ENCODE measurements around the gene FASTKD3.

FASTKD3 gene

DNA sequence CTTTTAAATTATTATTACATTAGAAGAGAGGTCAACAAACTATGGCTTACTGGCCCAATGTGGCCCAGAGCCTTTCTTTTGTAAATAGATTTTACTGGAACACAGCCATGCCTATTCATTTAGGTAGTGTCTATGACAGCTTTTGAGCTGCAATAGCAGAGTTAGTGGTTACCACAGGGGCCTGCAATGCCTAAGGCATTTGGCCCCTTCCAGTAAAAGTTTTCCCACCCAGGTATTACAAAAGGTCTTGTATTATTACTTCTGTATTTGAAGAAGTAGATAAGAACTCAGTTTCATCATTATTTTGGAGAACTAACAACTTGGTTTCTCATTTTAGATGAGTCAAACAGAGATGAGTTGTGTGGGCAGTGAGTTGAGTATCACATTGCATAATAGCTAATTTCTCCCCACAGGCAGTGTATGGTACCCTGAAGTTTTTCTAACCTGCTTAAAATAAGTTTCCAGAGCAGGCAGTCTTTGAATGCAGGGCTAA is 9.6 kb upstream of the FASTKD3 start:
- no peak for DNase-seq (ENCODE audit: low read depth, low spot score)

GRCh38 chr5:7877851-7878250 is 9.0 kb upstream of the FASTKD3 start:
- DNase-seq (ENCODE audit: low read depth, low spot score), result no peak

- DNase-seq (ENCODE audit: low read depth, low spot score), result no peak
Observed at GRCh38 chr5:7876867-7877266, 8.0 kb upstream of the FASTKD3 start.

- DNase-seq (ENCODE audit: low read depth, low spot score), result no peak
Observed at GRCh38 chr5:7875151-7875550, 6.3 kb upstream of the FASTKD3 start.

DNA sequence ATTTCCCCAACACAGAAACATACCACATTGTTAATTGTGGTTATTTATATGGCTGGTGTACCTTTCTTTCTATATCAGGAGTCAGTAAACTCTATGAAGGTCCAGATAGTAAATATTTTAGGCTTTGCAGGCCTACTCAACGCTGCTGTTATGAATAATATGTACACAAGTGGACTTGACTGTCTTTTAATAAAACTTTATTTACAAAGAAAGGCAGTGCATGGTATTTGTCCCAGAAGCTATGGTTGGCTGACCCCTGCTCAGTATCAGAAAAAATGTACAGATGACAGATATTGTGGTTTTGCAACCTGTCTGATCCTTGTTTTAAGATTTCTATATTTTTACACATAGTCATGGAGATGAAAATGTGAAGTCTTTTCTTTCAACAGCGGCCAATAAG is 5.8 kb upstream of the FASTKD3 start:
- no peak for DNase-seq (ENCODE audit: low read depth, low spot score)

- DNase-seq (ENCODE audit: low read depth, low spot score), result no peak
Observed at GRCh38 chr5:7873216-7873615, 4.4 kb upstream of the FASTKD3 start.

GRCh38 chr5:7872517-7873130 is 3.8 kb upstream of the FASTKD3 start:
- no peak for DNase-seq (ENCODE audit: low read depth, low spot score)

DNA sequence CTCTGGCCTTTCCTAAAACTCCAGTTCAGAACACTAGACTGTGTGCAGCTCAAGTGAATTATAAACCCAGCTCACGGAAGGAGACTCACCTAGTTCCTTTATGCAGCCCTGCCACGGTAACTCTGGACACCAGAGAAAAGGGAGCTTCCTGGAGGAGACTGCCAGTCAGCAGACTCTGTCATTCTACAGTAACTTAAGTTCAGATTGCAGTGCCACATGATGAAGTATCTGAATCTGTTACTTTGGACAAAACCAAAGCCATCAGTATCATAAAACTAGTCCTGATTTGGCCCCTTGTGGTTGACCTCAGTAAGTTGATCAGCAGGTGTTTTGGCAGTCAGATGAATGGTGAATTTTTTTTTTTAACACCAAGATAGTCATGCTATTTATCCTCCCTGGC is 2.8 kb upstream of the FASTKD3 start:
- no peak for DNase-seq (ENCODE audit: low read depth, low spot score)

DNA sequence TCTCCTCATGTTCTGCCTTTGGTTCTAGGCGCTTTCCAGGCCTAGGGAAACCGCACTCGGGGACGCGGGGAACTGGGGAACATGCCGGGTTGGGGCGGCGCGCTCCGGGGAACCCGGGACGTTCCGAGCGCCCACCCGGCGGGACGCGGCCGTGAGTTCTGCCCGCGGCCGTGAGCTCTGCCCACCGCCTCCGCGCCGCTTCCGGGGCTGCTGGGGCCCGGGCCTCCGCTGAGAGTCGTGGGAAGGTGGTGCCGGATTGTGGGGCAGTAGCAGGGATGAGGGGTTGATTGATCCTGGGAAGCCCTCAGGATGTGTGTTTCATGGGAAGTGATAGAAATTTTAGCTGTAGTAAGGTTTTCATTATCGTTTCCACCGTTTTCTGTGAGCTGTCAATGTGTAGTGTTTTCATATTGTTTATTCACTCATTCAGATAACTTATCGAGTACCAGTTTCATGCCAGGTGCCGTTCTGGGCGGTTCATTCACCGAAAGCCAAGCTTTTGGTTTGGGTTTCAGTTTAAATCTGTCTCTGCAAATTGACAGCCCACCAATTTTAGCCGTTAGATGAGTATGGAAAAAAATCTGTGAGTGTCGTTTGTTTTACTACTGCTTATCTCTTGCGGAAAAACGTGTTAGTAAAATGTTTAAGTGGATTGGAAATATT is 774 bp upstream of the FASTKD3 start:
- no peak for DNase-seq (ENCODE audit: low read depth, low spot score)

GRCh38 chr5:7868427-7868772 is 431 bp downstream of the FASTKD3 start:
- no peak for DNase-seq (ENCODE audit: low read depth, low spot score)

- no peak for DNase-seq (ENCODE audit: low read depth, low spot score)
Observed at GRCh38 chr5:7867260-7867659, 1.6 kb downstream of the FASTKD3 start.

GRCh38 chr5:7866196-7866595 is 2.6 kb downstream of the FASTKD3 start:
- DNase-seq (ENCODE audit: low read depth, low spot score), result no peak

GRCh38 chr5:7857926-7858632 is 10.8 kb downstream of the FASTKD3 start:
- no peak for DNase-seq (ENCODE audit: low read depth, low spot score)

DNA sequence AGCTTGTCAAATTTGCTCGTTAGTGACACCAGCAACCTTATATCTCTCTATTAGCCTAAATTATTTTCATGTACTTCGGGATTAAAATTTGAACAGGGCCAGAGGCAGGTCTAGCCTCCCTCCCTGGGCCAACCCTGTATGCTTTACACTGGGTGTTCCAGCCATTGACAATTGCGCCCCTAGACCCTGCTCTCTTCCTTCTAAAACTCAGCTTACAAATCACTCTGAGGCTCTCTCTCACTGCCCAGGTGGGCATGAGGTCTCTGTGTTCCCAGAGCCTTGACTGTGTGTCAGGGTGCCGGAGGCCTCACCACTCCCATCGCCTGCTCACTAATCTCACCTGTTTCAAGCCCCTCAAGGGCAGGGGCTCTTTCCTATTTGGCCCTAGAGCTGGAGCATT is 11.5 kb downstream of the FASTKD3 start:
- DNase-seq (ENCODE audit: low read depth, low spot score), result no peak

DNA sequence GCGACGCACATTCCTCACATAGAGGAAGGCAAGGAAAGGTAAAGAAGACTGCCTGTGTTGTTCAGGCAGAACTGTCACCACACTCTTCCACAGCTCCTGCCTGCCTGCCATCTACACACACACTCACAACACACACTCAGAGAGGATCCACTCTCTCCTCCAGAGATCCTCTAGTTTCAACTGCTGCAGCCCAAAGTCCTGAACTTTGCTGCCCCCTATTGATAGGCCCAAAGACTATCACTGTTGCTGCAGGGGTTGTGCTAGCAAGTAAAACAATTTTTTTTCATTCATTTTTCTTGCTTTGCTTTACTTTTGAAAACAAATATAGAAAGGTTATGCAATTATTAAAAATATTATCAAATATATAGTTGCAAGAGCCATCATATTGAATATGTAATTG is 12.0 kb downstream of the FASTKD3 start:
- no peak for DNase-seq (ENCODE audit: low read depth, low spot score)

GRCh38 chr5:7855611-7856010 is 13.2 kb downstream of the FASTKD3 start:
- DNase-seq (ENCODE audit: low read depth, low spot score), result no peak

DNA sequence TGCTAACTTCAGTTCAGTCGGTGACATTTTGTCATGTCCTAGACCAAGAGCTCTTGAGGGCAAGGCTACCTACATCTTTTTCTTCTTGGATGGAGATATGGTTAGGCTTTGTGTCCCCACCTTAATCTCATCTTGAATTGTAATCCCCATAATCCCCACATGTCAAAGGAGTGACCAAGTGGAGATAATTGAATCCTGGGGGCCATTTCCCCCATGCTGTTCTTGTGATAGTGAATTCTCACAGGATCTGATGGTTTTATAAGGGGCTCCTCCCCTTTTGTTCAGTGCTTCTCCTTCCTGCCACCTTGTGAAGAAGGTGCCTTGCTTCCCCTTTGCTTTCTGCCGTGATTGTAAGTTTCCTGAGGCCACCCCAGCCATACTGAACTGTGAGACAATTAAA is 15.8 kb downstream of the FASTKD3 start:
- DNase-seq (ENCODE audit: low read depth, low spot score), result no peak

- DNase-seq (ENCODE audit: low read depth, low spot score), result no peak
Observed at GRCh38 chr5:7852542-7852941, 16.3 kb downstream of the FASTKD3 start.

DNA sequence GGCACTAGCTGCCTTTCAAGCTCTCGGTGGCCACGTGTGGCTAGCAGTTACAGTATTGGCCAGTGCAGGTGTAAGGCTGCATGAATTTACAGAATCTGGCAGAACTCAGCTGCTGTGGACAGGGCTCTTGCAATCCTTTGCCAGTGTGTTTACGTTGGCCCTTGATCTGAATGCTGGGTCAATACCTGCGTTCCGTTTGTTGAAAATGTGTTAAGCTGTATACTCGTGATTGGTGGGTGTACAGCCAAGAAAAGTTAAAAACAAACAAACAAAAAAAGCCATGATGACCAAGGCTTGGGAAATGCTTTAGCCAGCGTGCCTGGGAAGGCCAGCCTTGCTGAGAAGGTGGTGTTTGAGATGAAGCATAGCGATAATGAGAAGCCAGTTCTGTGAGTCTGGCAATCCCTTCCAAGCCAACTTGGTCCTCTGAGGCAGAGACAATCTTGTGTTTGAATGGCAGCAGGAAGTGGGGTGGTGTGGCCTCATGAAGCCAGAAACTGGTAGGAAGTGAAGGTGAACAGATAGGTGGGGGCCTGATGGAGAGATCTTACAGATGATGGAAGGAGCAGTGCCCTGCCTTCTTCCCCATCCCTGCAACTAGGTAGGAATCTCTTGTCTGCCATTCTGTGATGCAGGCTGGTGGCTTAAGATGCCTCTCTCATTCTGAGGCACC is 17.1 kb downstream of the FASTKD3 start:
- no peak for DNase-seq (ENCODE audit: low read depth, low spot score)

GRCh38 chr5:7851240-7851592 is 17.6 kb downstream of the FASTKD3 start:
- DNase-seq (ENCODE audit: low read depth, low spot score), result no peak

GRCh38 chr5:7850395-7851239 is 18.2 kb downstream of the FASTKD3 start, which contains the start of gene CFAP90:
Gene CFAP90, minus strand, starts transcription at chr5:7851133. Its CDS starts 112 bp downstream, at chr5:7851021.
- DNase-seq (ENCODE audit: low read depth, low spot score), result no peak
